GM19351 (cell line): ENCODE measurements around the gene EYS.

Source experiments
- ATAC-seq: cut with Tn5 transposase; IDR thresholded peaks from one replicate; pipeline ENCODE4 v1.9.1; 2021; ENCODE audit warnings: mild to moderate bottlenecking, moderate library complexity; ENCODE audit not compliant: unreplicated experiment

Gene EYS

GRCh38 chr6:64679416-64679815, 1027.6 kb downstream of the EYS start:
- ATAC-seq: no peak

GRCh38 chr6:64672651-64673050, 1034.4 kb downstream of the EYS start:
- no peak for ATAC-seq

- no peak for ATAC-seq
Observed at GRCh38 chr6:64672131-64672530, 1034.9 kb downstream of the EYS start.

- ATAC-seq: no peak
Observed at GRCh38 chr6:64665137-64665536, 1041.9 kb downstream of the EYS start.

- ATAC-seq: no peak
Observed at GRCh38 chr6:64664480-64664879, 1042.5 kb downstream of the EYS start.

GRCh38 chr6:64644024-64644423, 1063.0 kb downstream of the EYS start:
- ATAC-seq: no peak

- no peak for ATAC-seq
Observed at GRCh38 chr6:64630901-64631300, 1076.1 kb downstream of the EYS start.

GRCh38 chr6:64622944-64623343, 1084.1 kb downstream of the EYS start:
- ATAC-seq: no peak

- ATAC-seq: no peak
Observed at GRCh38 chr6:64602993-64603392, 1104.0 kb downstream of the EYS start.

GRCh38 chr6:64591676-64592036, 1115.4 kb downstream of the EYS start:
- no peak for ATAC-seq

- ATAC-seq: no peak
Observed at GRCh38 chr6:64590965-64591675, 1115.9 kb downstream of the EYS start.

GRCh38 chr6:64589961-64590360, 1117.1 kb downstream of the EYS start:
- ATAC-seq: no peak

GRCh38 chr6:64580346-64580745, 1126.7 kb downstream of the EYS start:
- no peak for ATAC-seq

- ATAC-seq: no peak
Observed at GRCh38 chr6:64553249-64553786, 1153.7 kb downstream of the EYS start.

- ATAC-seq: no peak
Observed at GRCh38 chr6:64547594-64548268, 1159.3 kb downstream of the EYS start.

- no peak for ATAC-seq
Observed at GRCh38 chr6:64539917-64540316, 1167.1 kb downstream of the EYS start.

GRCh38 chr6:64538722-64539121, 1168.3 kb downstream of the EYS start:
- no peak for ATAC-seq

- ATAC-seq: no peak
Observed at GRCh38 chr6:64527899-64528298, 1179.1 kb downstream of the EYS start.

- ATAC-seq: no peak
Observed at GRCh38 chr6:64522859-64523258, 1184.2 kb downstream of the EYS start.

GRCh38 chr6:64520050-64520449, 1187.0 kb downstream of the EYS start:
- no peak for ATAC-seq

GRCh38 chr6:64516393-64516792, 1190.6 kb downstream of the EYS start:
- ATAC-seq: no peak

- no peak for ATAC-seq
Observed at GRCh38 chr6:64507661-64508060, 1199.4 kb downstream of the EYS start.
